ENCODE data around the gene TTC12.
A peak's percentile ranks its signal among the peaks of the same experiment; 100 is the strongest.

The TTC12 gene, protein sequence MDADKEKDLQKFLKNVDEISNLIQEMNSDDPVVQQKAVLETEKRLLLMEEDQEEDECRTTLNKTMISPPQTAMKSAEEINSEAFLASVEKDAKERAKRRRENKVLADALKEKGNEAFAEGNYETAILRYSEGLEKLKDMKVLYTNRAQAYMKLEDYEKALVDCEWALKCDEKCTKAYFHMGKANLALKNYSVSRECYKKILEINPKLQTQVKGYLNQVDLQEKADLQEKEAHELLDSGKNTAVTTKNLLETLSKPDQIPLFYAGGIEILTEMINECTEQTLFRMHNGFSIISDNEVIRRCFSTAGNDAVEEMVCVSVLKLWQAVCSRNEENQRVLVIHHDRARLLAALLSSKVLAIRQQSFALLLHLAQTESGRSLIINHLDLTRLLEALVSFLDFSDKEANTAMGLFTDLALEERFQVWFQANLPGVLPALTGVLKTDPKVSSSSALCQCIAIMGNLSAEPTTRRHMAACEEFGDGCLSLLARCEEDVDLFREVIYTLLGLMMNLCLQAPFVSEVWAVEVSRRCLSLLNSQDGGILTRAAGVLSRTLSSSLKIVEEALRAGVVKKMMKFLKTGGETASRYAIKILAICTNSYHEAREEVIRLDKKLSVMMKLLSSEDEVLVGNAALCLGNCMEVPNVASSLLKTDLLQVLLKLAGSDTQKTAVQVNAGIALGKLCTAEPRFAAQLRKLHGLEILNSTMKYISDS

GRCh38 chr11:113314389-113315301, at the start of gene TTC12:
Gene TTC12, plus strand, starts transcription at chr11:113314583. Its CDS starts 1,675 bp downstream, at chr11:113316258.
- DNase-seq (ENCODE audit: low read depth), result peak; percentile 31

GRCh38 chr11:113265362-113265761, 49.0 kb upstream of the TTC12 start:
- DNase-seq (ENCODE audit: low read depth), result no peak

GRCh38 chr11:113267493-113267892, 46.9 kb upstream of the TTC12 start:
- DNase-seq (ENCODE audit: low read depth), result no peak

DNA sequence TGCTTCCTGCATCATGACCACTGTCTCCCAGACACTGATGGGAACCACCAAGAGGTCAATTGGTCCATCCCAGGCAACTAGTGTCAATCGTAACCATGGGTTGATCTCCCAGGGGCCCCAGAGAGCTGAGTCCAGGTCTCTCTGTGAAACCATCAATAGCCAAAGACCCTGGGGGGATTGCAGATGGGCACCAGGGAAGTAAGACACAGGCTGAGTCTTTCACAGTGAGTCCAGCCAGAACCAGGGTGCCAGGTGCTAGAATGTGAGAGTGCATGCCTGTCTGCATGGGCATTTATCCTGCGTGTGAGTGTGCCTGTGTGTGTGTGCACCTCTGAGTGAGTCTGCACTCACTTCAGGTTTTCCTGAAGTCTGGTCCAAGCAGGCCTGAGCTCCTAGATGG, 45.3 kb upstream of the TTC12 start:
- DNase-seq (ENCODE audit: low read depth), result no peak

DNA sequence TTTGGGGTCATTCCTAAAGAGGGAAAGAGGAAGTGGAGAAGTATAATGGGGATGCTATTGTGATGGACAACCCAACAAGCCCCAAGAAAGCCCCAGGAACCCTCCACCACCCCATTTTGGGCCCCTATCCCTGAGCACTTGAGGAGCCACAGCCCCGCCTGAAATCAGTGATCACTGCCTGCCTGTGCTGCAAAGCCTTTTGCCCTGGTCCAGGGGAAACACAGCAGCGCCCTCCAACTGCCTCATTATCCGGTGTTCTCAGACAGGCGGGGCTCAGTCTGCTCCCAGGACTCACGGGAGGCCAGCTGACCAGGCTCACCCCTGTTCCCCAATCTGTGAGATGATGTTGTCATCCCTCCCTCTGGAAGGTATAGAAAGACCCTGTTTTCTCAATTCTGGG, 44.7 kb upstream of the TTC12 start:
- DNase-seq (ENCODE audit: low read depth), result no peak

DNA sequence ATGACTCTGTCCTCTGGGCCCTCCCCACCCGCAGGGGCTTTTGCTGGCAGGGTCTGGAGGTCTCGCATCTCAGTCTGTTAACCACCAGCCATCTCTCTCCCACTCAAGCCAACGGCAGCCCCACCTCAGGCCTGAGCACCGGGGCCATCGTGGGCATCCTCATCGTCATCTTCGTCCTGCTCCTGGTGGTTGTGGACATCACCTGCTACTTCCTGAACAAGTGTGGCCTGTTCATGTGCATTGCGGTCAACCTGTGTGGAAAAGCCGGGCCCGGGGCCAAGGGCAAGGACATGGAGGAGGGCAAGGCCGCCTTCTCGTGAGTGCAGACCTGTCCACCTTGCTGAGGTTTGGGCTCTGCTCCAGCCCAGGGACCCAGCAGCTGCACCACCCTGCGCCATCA, 44.3 kb upstream of the TTC12 start:
- no peak for DNase-seq (ENCODE audit: low read depth)

- no peak for DNase-seq (ENCODE audit: low read depth)
These were observed 42.7 kb upstream of the TTC12 start for GRCh38 chr11:113271551-113272245.

DNA sequence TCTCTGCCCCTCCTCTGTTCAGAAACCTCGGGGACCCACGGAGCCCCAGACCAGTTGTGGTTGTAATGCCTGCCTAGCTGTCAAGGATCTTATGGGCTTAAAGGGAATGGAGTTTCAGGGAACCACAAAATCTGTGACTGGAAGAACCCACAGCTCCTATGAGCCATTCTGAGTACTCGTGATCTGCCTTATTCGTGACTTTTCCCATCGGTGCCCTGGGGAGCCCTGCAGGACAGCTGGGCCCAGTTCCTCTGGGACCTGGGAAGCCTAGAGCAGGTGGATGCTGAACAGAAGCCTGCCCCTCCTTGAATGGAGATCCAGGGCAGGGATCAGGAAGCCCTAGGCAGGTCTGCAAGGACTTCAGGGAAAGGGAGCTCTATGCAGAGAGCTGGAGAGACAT, 42.1 kb upstream of the TTC12 start:
- no peak for DNase-seq (ENCODE audit: low read depth)

DNA sequence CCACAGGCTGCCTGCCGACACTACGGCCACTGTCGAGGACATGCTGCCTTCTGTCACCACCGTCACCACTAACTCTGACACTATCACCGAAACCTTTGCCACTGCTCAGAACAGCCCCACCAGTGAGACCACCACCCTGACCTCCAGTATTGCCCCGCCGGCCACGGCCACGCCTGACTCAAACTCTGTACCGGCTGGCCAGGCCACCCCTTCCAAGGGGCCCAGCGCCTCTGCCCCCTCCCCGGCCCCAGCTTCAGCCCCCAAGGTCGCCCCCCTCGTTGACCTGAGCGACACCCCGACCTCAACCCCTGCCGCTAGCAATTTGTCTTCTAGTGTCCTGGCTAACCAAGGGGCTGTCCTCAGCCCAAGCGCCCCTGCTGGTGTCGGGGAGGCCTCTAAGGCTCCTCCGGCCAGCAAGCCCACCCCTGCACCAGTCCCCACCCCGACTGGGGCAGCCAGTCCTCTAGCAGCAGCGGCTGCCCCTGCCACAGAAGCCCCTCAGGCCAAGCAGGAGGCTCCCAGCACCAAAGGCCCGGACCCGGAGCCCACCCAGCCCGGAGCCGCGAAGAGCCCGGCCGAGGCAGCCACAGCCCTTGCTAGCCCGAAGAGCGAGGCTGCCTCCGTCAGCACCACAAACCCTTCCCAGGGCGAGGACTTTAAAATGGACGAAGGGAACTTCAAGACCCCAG, 41.3 kb upstream of the TTC12 start:
- no peak for DNase-seq (ENCODE audit: low read depth)

DNA sequence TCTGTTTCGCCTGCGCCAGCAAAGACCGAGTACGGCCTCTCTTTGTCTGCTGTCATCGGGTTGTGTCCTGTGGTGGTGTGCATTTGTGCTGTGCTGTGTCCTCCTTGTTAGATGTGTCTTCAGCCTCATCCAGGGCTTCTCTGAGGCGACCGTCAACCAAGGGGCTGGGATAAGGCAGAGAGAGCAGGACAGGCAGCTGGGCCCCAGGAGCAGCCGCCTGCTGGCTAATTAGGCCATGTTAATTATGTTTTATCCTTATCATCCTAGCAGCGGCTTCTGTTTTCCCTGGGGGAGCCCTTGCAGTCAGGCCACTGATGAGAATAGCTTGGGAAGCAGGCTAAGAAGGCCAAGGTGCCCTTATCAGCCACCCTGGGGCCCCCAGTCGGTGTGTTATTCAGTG, 40.7 kb upstream of the TTC12 start:
- no peak for DNase-seq (ENCODE audit: low read depth)

- no peak for DNase-seq (ENCODE audit: low read depth)
These were observed 39.4 kb upstream of the TTC12 start for GRCh38 chr11:113274713-113275582.

DNA sequence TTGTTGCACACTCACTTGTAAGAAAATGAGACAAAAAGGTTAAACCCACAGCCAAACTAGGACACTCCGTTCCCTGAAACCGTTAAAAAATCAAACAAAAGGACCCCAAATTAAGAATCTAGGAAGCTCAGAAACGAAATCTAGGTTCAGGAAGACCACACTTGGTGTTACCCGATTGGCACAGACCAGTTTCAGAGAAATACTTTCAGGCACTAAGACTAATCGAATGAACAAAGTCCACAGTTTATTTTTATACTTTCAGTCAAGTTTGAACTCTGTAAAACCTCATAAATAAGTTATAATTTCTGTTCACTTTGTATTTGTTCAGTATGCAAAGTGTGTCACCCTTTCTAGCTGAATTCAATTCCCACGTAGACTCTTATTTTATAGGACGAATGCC, 38.8 kb upstream of the TTC12 start:
- DNase-seq (ENCODE audit: low read depth), result no peak

DNA sequence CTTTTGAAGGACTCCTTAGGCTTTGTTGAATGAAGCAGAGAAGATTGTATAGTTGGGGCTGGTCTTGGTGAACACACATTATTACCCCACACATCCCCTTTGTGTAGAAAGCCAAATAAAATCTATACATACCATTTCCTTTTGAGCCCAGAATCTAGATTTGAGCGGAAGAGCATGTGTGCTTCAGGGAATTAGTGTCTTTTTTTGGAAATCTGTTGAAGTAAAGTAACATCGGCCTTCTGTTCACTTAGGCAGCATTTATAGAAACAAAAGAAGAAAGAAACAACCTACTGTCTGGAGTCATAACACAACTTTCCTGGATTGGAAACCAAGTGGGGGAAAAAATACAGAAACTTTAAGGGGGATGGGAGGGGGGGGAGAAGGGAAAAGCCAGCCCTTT, 37.9 kb upstream of the TTC12 start:
- no peak for DNase-seq (ENCODE audit: low read depth)

GRCh38 chr11:113277907-113278306, 36.5 kb upstream of the TTC12 start:
- no peak for DNase-seq (ENCODE audit: low read depth)

GRCh38 chr11:113278481-113278880, 35.9 kb upstream of the TTC12 start:
- no peak for DNase-seq (ENCODE audit: low read depth)

DNA sequence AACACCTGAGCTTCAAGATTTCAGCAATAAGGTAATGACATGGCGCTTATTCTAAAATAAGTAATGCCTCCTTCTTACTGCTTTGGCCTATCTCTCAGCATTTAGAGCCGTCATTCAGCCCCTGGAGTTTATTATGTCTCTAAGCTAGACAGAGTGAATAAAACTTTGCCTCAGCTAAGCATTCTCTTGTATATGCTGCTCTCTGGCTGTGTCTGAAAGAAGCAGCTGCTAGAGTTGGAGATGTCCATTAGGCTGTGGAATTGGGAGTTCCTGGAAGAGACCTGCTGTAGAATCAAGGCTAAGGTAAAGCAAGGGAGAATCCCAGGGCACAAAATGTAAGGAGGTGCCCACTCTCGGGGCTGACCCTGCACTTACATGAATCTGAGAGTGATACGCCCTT, 35.5 kb upstream of the TTC12 start:
- no peak for DNase-seq (ENCODE audit: low read depth)

GRCh38 chr11:113279591-113279990, 34.8 kb upstream of the TTC12 start:
- no peak for DNase-seq (ENCODE audit: low read depth)

DNA sequence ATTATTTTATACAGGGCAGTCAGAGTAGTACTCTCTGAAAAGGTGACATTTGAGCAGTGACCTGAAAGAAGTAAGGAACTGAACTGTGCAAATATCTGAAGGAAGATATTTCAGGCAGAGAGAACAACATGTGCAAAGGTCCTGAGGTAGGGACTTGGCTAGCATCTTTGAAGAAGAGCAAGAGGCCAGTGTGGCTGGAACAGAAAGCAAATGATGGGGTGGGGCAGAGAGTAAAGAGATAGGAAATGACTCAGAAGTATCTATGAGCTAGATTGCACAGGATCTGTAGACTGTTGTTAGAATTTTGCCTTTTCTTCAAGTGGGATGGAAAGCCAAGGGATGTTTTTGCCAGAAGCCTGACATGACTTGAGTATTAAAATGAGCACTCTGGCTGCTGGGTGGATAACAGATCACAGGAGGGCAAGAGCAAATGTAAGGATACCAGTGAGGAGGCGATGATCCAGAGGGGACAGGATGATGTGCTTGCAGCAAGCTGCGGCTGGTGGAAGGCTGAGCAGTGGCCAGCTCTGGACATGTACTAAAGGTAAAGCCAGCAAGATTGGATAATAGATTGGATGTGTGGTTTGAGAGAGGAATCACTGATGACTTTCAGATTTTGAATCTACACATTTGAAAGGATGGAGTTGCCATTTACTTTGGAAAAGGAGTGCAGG, 33.2 kb upstream of the TTC12 start:
- no peak for DNase-seq (ENCODE audit: low read depth)

DNA sequence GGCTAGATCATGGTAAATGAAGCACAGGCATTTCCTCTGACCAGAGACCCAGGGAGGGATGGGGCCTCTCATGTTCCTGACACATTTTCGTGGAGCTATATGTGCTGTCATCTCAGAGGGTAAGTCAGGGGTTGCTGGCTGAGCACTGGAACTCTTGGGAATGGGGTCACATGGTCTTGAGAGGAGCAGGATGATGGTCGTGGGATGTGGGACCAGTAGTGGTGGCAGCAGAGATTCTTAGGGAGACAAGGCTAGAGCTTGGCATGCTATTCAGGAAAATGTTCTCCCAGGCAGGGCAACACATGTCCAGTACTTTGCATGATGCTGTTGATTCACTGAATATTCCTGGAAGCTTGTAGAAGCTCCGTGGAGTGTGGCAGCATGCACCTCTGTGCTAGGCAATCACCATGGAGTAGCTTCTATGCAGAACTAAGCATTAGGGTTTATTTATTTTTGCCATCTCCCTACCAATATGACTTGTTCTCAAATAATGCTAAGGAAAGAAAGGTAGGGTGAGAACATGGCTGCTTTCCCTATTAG, 31.4 kb upstream of the TTC12 start:
- no peak for DNase-seq (ENCODE audit: low read depth)

All from non-pigmented ciliary epithelial cell (primary cell).